ENCODE results near the gene DSG2. TPM values are rescaled to one million over a fixed set of nuclear protein-coding genes. Genes with fewer than 3 reads are reported as not detected.

The DSG2 gene
- total RNA-seq, 2 experiments from 2014 or later = 0.11 to 0.14 TPM

- ChIA-PET POLR2A (no interaction called here), CTCF (no interaction called here)
- H3K4me1 ChIP-seq (ENCODE audit: insufficient read depth, low read length) = no peaks in the 10 kb centered on the region
- no peak overlapping the region for H3K27ac ChIP-seq (ENCODE audit: low read depth in 1 of 2, low read length in 2 of 2)
- intact Hi-C loops (cut with DNase I, micrococcal nuclease) = no loop called here
- no peaks in the 10 kb centered on the region for H3K27me3 ChIP-seq (ENCODE audit: control insufficient read depth in 1 of 2, insufficient read depth in 2 of 2, low read length in 2 of 2)
- Mint-ChIP-seq H3K4me1 (ENCODE audit: low read depth) (no peaks in the 10 kb centered on the region), H3K36me3 (ENCODE audit: low read depth) (no peaks in the 10 kb centered on the region), H3K27ac (no peak overlapping the region), H3K9me3 (no peaks in the 10 kb centered on the region), H3K27me3 (peaks cover 17% of the 10 kb centered on the region), H3K4me3 (no peak overlapping the region)
- ATAC-seq (ENCODE audit: poor library complexity) (no peak), DNase-seq (no peak)
- H3K4me3 ChIP-seq (ENCODE audit: low read length) = no peak overlapping the region
- H3K9me3 ChIP-seq (ENCODE audit: control insufficient read depth in 1 of 2, insufficient read depth in 1 of 2, low read length in 2 of 2) = no peaks in the 10 kb centered on the region
- TF ChIP-seq CTCF (IDR thresholded peaks at IDR 0.05) = no peak
- no peaks in the 10 kb centered on the region for H3K36me3 ChIP-seq (ENCODE audit: insufficient read depth, low read length)
Observed at GRCh38 chr18:31486165-31486564, 11.8 kb upstream of the DSG2 start.

- CTCF ChIA-PET = no interaction called here
- Histone ChIP-seq H3K27ac (ENCODE audit: low read depth in 1 of 2, low read length in 2 of 2) (no peak overlapping the region), H3K4me3 (ENCODE audit: low read length) (no peak overlapping the region), H3K36me3 (ENCODE audit: insufficient read depth, low read length) (no peaks in the 10 kb centered on the region), H3K27me3 (ENCODE audit: control insufficient read depth in 1 of 2, insufficient read depth in 2 of 2, low read length in 2 of 2) (no peaks in the 10 kb centered on the region), H3K9me3 (ENCODE audit: control insufficient read depth in 1 of 2, insufficient read depth in 1 of 2, low read length in 2 of 2) (no peaks in the 10 kb centered on the region), H3K4me1 (ENCODE audit: insufficient read depth, low read length) (no peaks in the 10 kb centered on the region)
- no peak for DNase-seq
- H3K36me3 Mint-ChIP-seq (ENCODE audit: low read depth) = no peaks in the 10 kb centered on the region
- no peak overlapping the region for H3K4me3 Mint-ChIP-seq
- no peak for ATAC-seq (ENCODE audit: poor library complexity)
- H3K9me3 Mint-ChIP-seq = no peaks in the 10 kb centered on the region
- H3K27ac Mint-ChIP-seq = no peak overlapping the region
- POLR2A ChIA-PET = no interaction called here
- no peak for TF ChIP-seq CTCF (IDR thresholded peaks at IDR 0.05)
- no peaks in the 10 kb centered on the region for H3K4me1 Mint-ChIP-seq (ENCODE audit: low read depth)
- intact Hi-C loops (cut with DNase I, micrococcal nuclease) = no loop called here
- H3K27me3 Mint-ChIP-seq = peaks cover 22% of the 10 kb centered on the region
Observed at GRCh38 chr18:31487246-31488015, 10.5 kb upstream of the DSG2 start.

- no peak for TF ChIP-seq CTCF (IDR thresholded peaks at IDR 0.05)
- Mint-ChIP-seq H3K9me3 (no peaks in the 10 kb centered on the region), H3K4me1 (ENCODE audit: low read depth) (no peaks in the 10 kb centered on the region), H3K4me3 (no peak overlapping the region), H3K27me3 (peaks cover 24% of the 10 kb centered on the region), H3K36me3 (ENCODE audit: low read depth) (no peaks in the 10 kb centered on the region), H3K27ac (no peak overlapping the region)
- H3K9me3 ChIP-seq (ENCODE audit: control insufficient read depth in 1 of 2, insufficient read depth in 1 of 2, low read length in 2 of 2) = no peaks in the 10 kb centered on the region
- ATAC-seq (ENCODE audit: poor library complexity) = no peak
- no peak overlapping the region for H3K4me3 ChIP-seq (ENCODE audit: low read length)
- no peaks in the 10 kb centered on the region for H3K4me1 ChIP-seq (ENCODE audit: insufficient read depth, low read length)
- intact Hi-C loops (cut with DNase I, micrococcal nuclease) = no loop called here
- no peaks in the 10 kb centered on the region for H3K36me3 ChIP-seq (ENCODE audit: insufficient read depth, low read length)
- no peak overlapping the region for H3K27ac ChIP-seq (ENCODE audit: low read depth in 1 of 2, low read length in 2 of 2)
- no peak for DNase-seq
- ChIA-PET CTCF (no interaction called here), POLR2A (no interaction called here)
- H3K27me3 ChIP-seq (ENCODE audit: control insufficient read depth in 1 of 2, insufficient read depth in 2 of 2, low read length in 2 of 2) = no peaks in the 10 kb centered on the region
Observed at GRCh38 chr18:31489311-31489710, 8.7 kb upstream of the DSG2 start.

All from CD4-positive, alpha-beta T cell (primary cell).